ENCODE results near the gene IFI6. TPM values are rescaled to one million over a fixed set of nuclear protein-coding genes. Genes with fewer than 3 reads are reported as not detected.
A peak's percentile ranks its signal among the peaks of the same experiment; 100 is the strongest.

Gene IFI6
- total RNA-seq, 1 donor: 497 TPM

- H3K27me3 ChIP-seq (ENCODE audit: insufficient read depth, low read length): no peaks in the 10 kb centered on the region
- H4K20me1 ChIP-seq (ENCODE audit: insufficient read depth, low read length): no peaks in the 10 kb centered on the region
- no peak for TF ChIP-seq CTCF (IDR thresholded peaks at IDR 0.05; ENCODE audit: extremely low read depth, low read depth, low read length)
- DNase-seq (ENCODE audit: insufficient read length, low spot score, missing footprints): peak; percentile 86
- H3K27ac ChIP-seq (ENCODE audit: low read depth, low read length): no peak overlapping the region
- H2AFZ ChIP-seq (ENCODE audit: low read length): no peak overlapping the region
- no peaks in the 10 kb centered on the region for H3K36me3 ChIP-seq (ENCODE audit: insufficient read depth, low read length)
- no peaks in the 10 kb centered on the region for H3K9me3 ChIP-seq (ENCODE audit: low read depth, low read length)
- peaks cover 4% of the 10 kb centered on the region for H3K4me1 ChIP-seq (ENCODE audit: insufficient read depth, low read length)
- no peak overlapping the region for H3K4me2 ChIP-seq (ENCODE audit: insufficient read depth, low read length)
- H3K4me3 ChIP-seq (ENCODE audit: insufficient read depth, low read length): no peak overlapping the region
- no peaks in the 10 kb centered on the region for H3K79me2 ChIP-seq (ENCODE audit: insufficient read depth, low read length)
Observed at GRCh38 chr1:27618341-27619082, 53.5 kb downstream of the IFI6 start.

GRCh38 chr1:27617420-27617819 lies 54.6 kb downstream of the IFI6 start:
- H4K20me1 ChIP-seq (ENCODE audit: insufficient read depth, low read length): no peaks in the 10 kb centered on the region
- no peaks in the 10 kb centered on the region for H3K9me3 ChIP-seq (ENCODE audit: low read depth, low read length)
- H3K4me3 ChIP-seq (ENCODE audit: insufficient read depth, low read length): no peak overlapping the region
- DNase-seq (ENCODE audit: insufficient read length, low spot score, missing footprints): no peak
- H3K36me3 ChIP-seq (ENCODE audit: insufficient read depth, low read length): no peaks in the 10 kb centered on the region
- no peak overlapping the region for H3K27ac ChIP-seq (ENCODE audit: low read depth, low read length)
- H2AFZ ChIP-seq (ENCODE audit: low read length): no peak overlapping the region
- H3K27me3 ChIP-seq (ENCODE audit: insufficient read depth, low read length): no peaks in the 10 kb centered on the region
- no peaks in the 10 kb centered on the region for H3K79me2 ChIP-seq (ENCODE audit: insufficient read depth, low read length)
- no peak overlapping the region for H3K4me2 ChIP-seq (ENCODE audit: insufficient read depth, low read length)
- H3K4me1 ChIP-seq (ENCODE audit: insufficient read depth, low read length): peaks cover 4% of the 10 kb centered on the region
- no peak for TF ChIP-seq CTCF (IDR thresholded peaks at IDR 0.05; ENCODE audit: extremely low read depth, low read depth, low read length)

DNA sequence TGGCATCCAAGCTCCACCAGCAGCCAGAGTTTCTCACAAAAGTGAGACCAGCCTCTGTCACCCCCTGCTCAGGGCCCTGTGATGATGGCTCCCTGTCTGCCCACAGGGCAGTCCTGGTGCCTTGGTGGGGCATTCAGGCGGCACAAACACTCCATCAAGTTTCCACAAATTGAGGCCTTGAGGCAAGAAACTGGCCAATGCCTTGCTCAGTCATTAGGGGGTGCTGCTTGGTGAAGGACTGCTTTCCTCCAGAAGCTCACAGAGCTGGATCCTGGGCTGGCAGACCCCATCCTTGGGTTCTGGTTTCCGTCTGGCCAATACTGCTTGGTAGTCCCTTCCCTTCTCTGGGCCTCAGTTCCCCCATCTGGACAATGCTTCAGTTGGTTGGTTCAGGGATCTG lies 55.6 kb downstream of the IFI6 start:
- Histone ChIP-seq H3K27me3 (ENCODE audit: insufficient read depth, low read length) (no peaks in the 10 kb centered on the region), H3K27ac (ENCODE audit: low read depth, low read length) (no peak overlapping the region), H3K36me3 (ENCODE audit: insufficient read depth, low read length) (no peaks in the 10 kb centered on the region), H3K4me2 (ENCODE audit: insufficient read depth, low read length) (no peak overlapping the region), H3K9me3 (ENCODE audit: low read depth, low read length) (no peaks in the 10 kb centered on the region), H4K20me1 (ENCODE audit: insufficient read depth, low read length) (no peaks in the 10 kb centered on the region), H3K79me2 (ENCODE audit: insufficient read depth, low read length) (no peaks in the 10 kb centered on the region), H3K4me3 (ENCODE audit: insufficient read depth, low read length) (no peak overlapping the region), H2AFZ (ENCODE audit: low read length) (no peak overlapping the region), H3K4me1 (ENCODE audit: insufficient read depth, low read length) (peaks cover 4% of the 10 kb centered on the region)
- peak; percentile 35 for TF ChIP-seq CTCF (IDR thresholded peaks at IDR 0.05; ENCODE audit: extremely low read depth, low read depth, low read length)
- peak; percentile 59 for DNase-seq (ENCODE audit: insufficient read length, low spot score, missing footprints)

Small RNAs within 50 kb of the gene (small RNA-seq; reads per million reads assigned to genes)
- gene AL031729.1 (not detected), gene RNU6-424P (not detected), gene RNU6-949P (not detected)

Other genes with a start within 250 kb of the IFI6 start
- gene WASF2, start 182.0 kb downstream of the IFI6 start, total RNA-seq: 24.5 and 24.6 TPM in 2 replicates
- gene AHDC1, start 68.0 kb downstream of the IFI6 start, total RNA-seq: 11.2 and 13.3 TPM in 2 replicates
- gene FGR, start 37.0 kb downstream of the IFI6 start, total RNA-seq: 0.29 and 0.36 TPM in 2 replicates
- 22.8 and 30.6 TPM in 2 replicates for gene FAM76A, start 53.8 kb upstream of the IFI6 start, total RNA-seq
- 61.6 and 67.0 TPM in 2 replicates for gene STX12, start 101.0 kb upstream of the IFI6 start, total RNA-seq
- gene PPP1R8, start 158.6 kb upstream of the IFI6 start, total RNA-seq: 29.7 and 34.2 TPM in 2 replicates
- 16.8 and 17.4 TPM in 2 replicates for gene THEMIS2, start 200.4 kb upstream of the IFI6 start, total RNA-seq
- 20.6 and 49.8 TPM in 2 replicates for gene RPA2, start 242.4 kb upstream of the IFI6 start, total RNA-seq

All from osteoblast (primary cell).